ENCODE measurements around the gene RADIL.
"Not testable (repeated sequence)": the region's sequence is repeated elsewhere in the genome, so short reads cannot be mapped to it uniquely, and the experiment has no call there.

The RADIL gene

GRCh38 chr7:4794591-4795350 is 88.7 kb downstream of the RADIL start:
- peaks cover 22% of the 10 kb centered on the region for H3K36me3 ChIP-seq (ENCODE audit: control insufficient read depth, insufficient read depth, low read length)
- no peak for DNase-seq (ENCODE audit: extremely low read depth, insufficient read length)
- H3K4me3 ChIP-seq (replicated peaks; ENCODE audit: low read depth, low read length) = no peak overlapping the region
- no peak for TF ChIP-seq CTCF (IDR thresholded peaks at IDR 0.05; ENCODE audit: insufficient read depth, low read length, poor library complexity, severe bottlenecking)
- H3K27me3 ChIP-seq (replicated peaks; ENCODE audit: control insufficient read depth, insufficient read depth, low read length) = no peaks in the 10 kb centered on the region

- peaks cover 24% of the 10 kb centered on the region for H3K36me3 ChIP-seq (ENCODE audit: control insufficient read depth, insufficient read depth, low read length)
- H3K27me3 ChIP-seq (replicated peaks; ENCODE audit: control insufficient read depth, insufficient read depth, low read length); H3K4me3 ChIP-seq (replicated peaks; ENCODE audit: low read depth, low read length); DNase-seq (ENCODE audit: extremely low read depth, insufficient read length): not testable (repeated sequence)
These were observed 89.3 kb downstream of the RADIL start for GRCh38 chr7:4794171-4794570.

GRCh38 chr7:4793385-4793993 is 90.0 kb downstream of the RADIL start:
- not testable (repeated sequence) for DNase-seq (ENCODE audit: extremely low read depth, insufficient read length); H3K4me3 ChIP-seq (replicated peaks; ENCODE audit: low read depth, low read length); H3K27me3 ChIP-seq (replicated peaks; ENCODE audit: control insufficient read depth, insufficient read depth, low read length)
- peaks cover 30% of the 10 kb centered on the region for H3K36me3 ChIP-seq (ENCODE audit: control insufficient read depth, insufficient read depth, low read length)

- peaks cover 35% of the 10 kb centered on the region for H3K36me3 ChIP-seq (ENCODE audit: control insufficient read depth, insufficient read depth, low read length)
- no peak for TF ChIP-seq CTCF (IDR thresholded peaks at IDR 0.05; ENCODE audit: insufficient read depth, low read length, poor library complexity, severe bottlenecking)
- H3K27me3 ChIP-seq (replicated peaks; ENCODE audit: control insufficient read depth, insufficient read depth, low read length) = no peaks in the 10 kb centered on the region
- DNase-seq (ENCODE audit: extremely low read depth, insufficient read length) = no peak
- H3K4me3 ChIP-seq (replicated peaks; ENCODE audit: low read depth, low read length) = no peak overlapping the region
These were observed 90.9 kb downstream of the RADIL start for GRCh38 chr7:4792537-4793126.

GRCh38 chr7:4791738-4792536 is 91.6 kb downstream of the RADIL start:
- Histone ChIP-seq H3K36me3 (ENCODE audit: control insufficient read depth, insufficient read depth, low read length) (peaks cover 39% of the 10 kb centered on the region), H3K4me3 (replicated peaks; ENCODE audit: low read depth, low read length) (no peak overlapping the region), H3K27me3 (replicated peaks; ENCODE audit: control insufficient read depth, insufficient read depth, low read length) (no peaks in the 10 kb centered on the region)
- peak; percentile 76 for DNase-seq (ENCODE audit: extremely low read depth, insufficient read length)
- TF ChIP-seq CTCF (IDR thresholded peaks at IDR 0.05; ENCODE audit: insufficient read depth, low read length, poor library complexity, severe bottlenecking) = peak; percentile 45

- no peak for TF ChIP-seq CTCF (IDR thresholded peaks at IDR 0.05; ENCODE audit: insufficient read depth, low read length, poor library complexity, severe bottlenecking)
- Histone ChIP-seq H3K4me3 (replicated peaks; ENCODE audit: low read depth, low read length) (no peak overlapping the region), H3K27me3 (replicated peaks; ENCODE audit: control insufficient read depth, insufficient read depth, low read length) (no peaks in the 10 kb centered on the region), H3K36me3 (ENCODE audit: control insufficient read depth, insufficient read depth, low read length) (peaks cover 41% of the 10 kb centered on the region)
- DNase-seq (ENCODE audit: extremely low read depth, insufficient read length) = no peak
These were observed 92.3 kb downstream of the RADIL start for GRCh38 chr7:4791101-4791737.

All from GM06990 (cell line).